Measurements from ENCODE around the gene MTFR1L.

Gene MTFR1L

GRCh38 chr1:25861316-25862286 lies 41.8 kb downstream of the MTFR1L start:
- no peak for DNase-seq (ENCODE audit: low read depth)

GRCh38 chr1:25862785-25863485 lies 43.2 kb downstream of the MTFR1L start:
- no peak for DNase-seq (ENCODE audit: low read depth)

GRCh38 chr1:25863486-25864262 lies 43.9 kb downstream of the MTFR1L start:
- DNase-seq (ENCODE audit: low read depth) = no peak

GRCh38 chr1:25864434-25864833 lies 44.7 kb downstream of the MTFR1L start:
- DNase-seq (ENCODE audit: low read depth) = no peak

- no peak for DNase-seq (ENCODE audit: low read depth)
Observed at GRCh38 chr1:25866288-25866687, 46.5 kb downstream of the MTFR1L start.

- no peak for DNase-seq (ENCODE audit: low read depth)
Observed at GRCh38 chr1:25867210-25867991, 47.6 kb downstream of the MTFR1L start.

- no peak for DNase-seq (ENCODE audit: low read depth)
Observed at GRCh38 chr1:25869909-25870606, 50.3 kb downstream of the MTFR1L start.

GRCh38 chr1:25870614-25871013 lies 50.9 kb downstream of the MTFR1L start:
- DNase-seq (ENCODE audit: low read depth) = no peak

GRCh38 chr1:25871086-25871703 lies 51.4 kb downstream of the MTFR1L start:
- DNase-seq (ENCODE audit: low read depth) = no peak

- DNase-seq (ENCODE audit: low read depth) = no peak
Observed at GRCh38 chr1:25871704-25872494, 52.1 kb downstream of the MTFR1L start.

- no peak for DNase-seq (ENCODE audit: low read depth)
Observed at GRCh38 chr1:25872713-25873112, 53.0 kb downstream of the MTFR1L start.

GRCh38 chr1:25873120-25873519 lies 53.4 kb downstream of the MTFR1L start:
- no peak for DNase-seq (ENCODE audit: low read depth)

GRCh38 chr1:25874209-25874608 lies 54.5 kb downstream of the MTFR1L start:
- DNase-seq (ENCODE audit: low read depth) = no peak

- no peak for DNase-seq (ENCODE audit: low read depth)
Observed at GRCh38 chr1:25874635-25875153, 54.9 kb downstream of the MTFR1L start.

GRCh38 chr1:25875154-25875855 lies 55.6 kb downstream of the MTFR1L start, which contains the start of gene PAQR7:
PAQR7 (minus strand) TSS chr1:25875708; CDS start chr1:25863839, 11,869 bp downstream.
- peak; percentile 44 for DNase-seq (ENCODE audit: low read depth)

GRCh38 chr1:25875856-25876692 lies 56.3 kb downstream of the MTFR1L start:
- DNase-seq (ENCODE audit: low read depth) = no peak

GRCh38 chr1:25876693-25877077 lies 56.9 kb downstream of the MTFR1L start:
- DNase-seq (ENCODE audit: low read depth) = no peak

- DNase-seq (ENCODE audit: low read depth) = no peak
Observed at GRCh38 chr1:25877155-25877554, 57.4 kb downstream of the MTFR1L start.
